SJCRH30 (cell line): ENCODE data around the gene CXCL14. TPM values are rescaled to one million over a fixed set of nuclear protein-coding genes. Genes with fewer than 3 reads are reported as not detected.
A peak's percentile ranks its signal among the peaks of the same experiment; 100 is the strongest.

Experiments used
- DNase-seq, 2 experiments: peaks; one replicate each; pipeline ENCODE4 v3.0.0-alpha.2; 2015 to 2020
- H3K27ac ChIP-seq: fragments of 250-450 bp; sonication (Bioruptor Pico); 2 replicates; pipeline ENCODE4 v1.5.1; 2020; ENCODE audit warnings: mild to moderate bottlenecking, moderate library complexity
- H3K27me3 ChIP-seq: fragments of 250-450 bp; sonication (Bioruptor Pico); 2 replicates; pipeline ENCODE4 v1.5.1; 2020; ENCODE audit warnings: mild to moderate bottlenecking, moderate library complexity
- H3K36me3 ChIP-seq: fragments of 250-450 bp; sonication (Bioruptor Pico); 2 replicates; pipeline ENCODE4 v1.5.1; 2020; ENCODE audit warnings: mild to moderate bottlenecking, moderate library complexity
- H3K4me1 ChIP-seq: fragments of 250-450 bp; sonication (Bioruptor Pico); 2 replicates; pipeline ENCODE4 v1.5.1; 2020; ENCODE audit warnings: mild to moderate bottlenecking, moderate library complexity
- H3K4me3 ChIP-seq: fragments of 250-450 bp; sonication (Bioruptor Pico); 2 replicates; pipeline ENCODE4 v1.5.1; 2020; ENCODE audit warnings: mild to moderate bottlenecking, moderate library complexity
- H3K9me3 ChIP-seq: fragments of 250-450 bp; sonication (Bioruptor Pico); replicated peaks from 2 replicates; pipeline ENCODE4 v1.5.1; 2020; ENCODE audit warnings: mild to moderate bottlenecking, moderate library complexity
- total RNA-seq: library from RNA; depleted of rRNA; stranded (reverse); fragments of >200 nt; shearing (Covaris generic); gene quantifications from 2 replicates; pipeline ENCODE4 v1.2.3, GENCODE V29; 2014; rRNA removed

CXCL14 gene, protein sequence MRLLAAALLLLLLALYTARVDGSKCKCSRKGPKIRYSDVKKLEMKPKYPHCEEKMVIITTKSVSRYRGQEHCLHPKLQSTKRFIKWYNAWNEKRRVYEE
- not detected in 2 replicates for total RNA-seq

DNA sequence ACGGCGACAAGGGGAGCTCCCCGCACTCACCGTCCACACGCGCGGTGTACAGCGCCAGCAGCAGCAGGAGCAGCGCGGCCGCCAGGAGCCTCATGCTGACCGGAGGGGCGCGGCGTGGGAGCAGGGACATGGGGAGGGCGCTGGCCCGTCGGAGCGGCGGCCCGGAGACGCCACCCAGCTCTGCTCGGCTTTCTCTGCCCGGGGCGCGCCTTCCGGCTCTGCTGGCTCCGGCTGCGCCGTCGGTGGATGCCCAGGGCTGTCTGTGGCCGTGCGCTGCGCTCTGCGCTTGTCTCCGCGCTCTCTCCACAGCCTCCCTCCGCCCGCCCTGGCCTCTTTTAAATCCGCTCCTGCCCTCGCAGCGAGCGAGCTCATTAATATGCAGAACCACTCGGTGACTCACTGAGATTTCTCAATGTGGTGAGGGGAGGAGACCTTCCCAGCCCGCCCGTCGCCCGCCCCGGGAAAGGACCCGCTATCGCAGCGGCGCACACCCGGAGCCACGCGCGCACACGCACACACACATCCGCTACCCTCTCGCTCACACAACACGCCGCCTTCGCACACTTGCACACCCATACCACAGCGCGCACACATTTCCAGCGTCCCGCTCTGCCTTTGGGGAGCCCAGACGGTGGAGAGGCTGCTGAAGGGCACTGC lies at the start of gene CXCL14:
TSS of gene CXCL14 (minus strand) at position 307 of the 657 bp plus-strand sequence. CDS start at position 94, 213 bp downstream.
- Histone ChIP-seq H3K27me3 (0 out of 2 replicates have a peak, but pooled peaks cover 4% of the 10 kb centered on the region), H3K27ac (no peak within 1 kb of the TSS), H3K4me3 (no peak within 1 kb of the TSS), H3K36me3 (no peaks in the 10 kb centered on the region), H3K4me1 (no peaks in the 10 kb centered on the region), H3K9me3 (no peaks in the 10 kb centered on the region)
- DNase-seq = no peak

DNA sequence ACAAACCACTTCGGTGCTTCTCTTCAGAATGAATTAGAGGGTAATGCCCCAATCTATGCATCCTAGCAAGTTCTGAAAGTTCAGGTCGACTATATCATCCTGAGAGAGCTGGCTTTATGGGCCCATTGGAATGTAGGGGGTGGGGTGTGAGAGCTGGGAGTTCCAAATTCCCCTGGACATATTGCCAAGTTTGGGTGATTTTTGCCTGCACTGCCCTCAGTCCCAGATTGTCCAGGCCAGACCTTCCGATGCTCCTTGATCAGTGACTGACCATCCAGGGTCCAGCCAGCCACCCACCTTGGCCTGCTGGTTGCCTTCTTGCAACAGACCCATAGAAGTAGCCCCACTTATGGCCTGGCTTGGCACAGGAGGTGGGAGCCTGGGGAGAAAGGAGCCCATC lies 47.8 kb upstream of the CXCL14 start:
- no peaks in the 10 kb centered on the region for H3K9me3 ChIP-seq
- H3K27ac ChIP-seq = peak overlapping the region; percentile 73
- peak; percentile 43 to 51 for DNase-seq
- no peaks in the 10 kb centered on the region for H3K27me3 ChIP-seq
- no peaks in the 10 kb centered on the region for H3K36me3 ChIP-seq
- peaks cover 68% of the 10 kb centered on the region for H3K4me1 ChIP-seq
- H3K4me3 ChIP-seq = no peak overlapping the region

DNA sequence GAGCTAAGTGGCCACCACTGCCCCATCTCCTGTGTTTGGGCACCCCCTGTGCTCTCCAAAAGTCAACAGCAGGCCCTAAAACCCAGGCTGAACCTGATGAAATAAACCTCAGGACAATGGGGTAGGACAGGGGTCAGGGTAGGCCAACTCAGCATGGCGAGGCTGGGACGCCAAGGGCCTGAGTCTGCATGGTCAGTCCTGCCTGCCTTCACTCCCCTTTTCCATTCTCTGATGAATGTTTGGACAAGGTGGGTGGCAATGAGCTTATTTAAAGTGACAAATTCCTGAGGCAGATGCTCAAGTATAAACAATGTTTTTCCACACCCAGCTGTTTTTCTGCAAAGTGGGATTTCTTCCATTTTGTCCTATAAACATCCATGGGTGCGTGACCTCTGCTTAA lies 47.2 kb upstream of the CXCL14 start:
- Histone ChIP-seq H3K9me3 (no peaks in the 10 kb centered on the region), H3K27me3 (no peaks in the 10 kb centered on the region), H3K4me1 (peaks cover 63% of the 10 kb centered on the region), H3K27ac (peak overlapping the region; percentile 73), H3K36me3 (no peaks in the 10 kb centered on the region), H3K4me3 (no peak overlapping the region)
- DNase-seq = peak; percentile 74 to 77

DNA sequence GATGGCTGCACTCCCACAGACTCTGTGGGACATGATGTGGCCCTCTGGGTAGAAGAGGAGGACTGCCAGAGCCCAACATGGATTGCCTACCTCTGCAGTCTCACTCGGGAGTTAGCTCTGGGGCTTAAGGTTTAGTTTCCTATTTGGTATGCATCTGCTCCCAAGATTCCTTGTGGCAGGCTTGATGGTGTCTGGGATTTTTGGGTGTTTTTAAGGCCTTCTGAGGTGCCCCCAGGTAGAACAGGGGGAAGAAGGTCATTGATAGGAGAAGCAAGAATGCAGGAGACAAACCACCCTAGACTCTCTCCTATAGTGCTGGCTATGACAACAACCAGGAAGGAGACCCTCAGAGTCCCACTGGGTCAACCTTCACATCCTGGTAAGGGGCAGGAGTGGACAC lies 46.7 kb upstream of the CXCL14 start:
- H3K4me3 ChIP-seq = no peak overlapping the region
- H3K36me3 ChIP-seq = no peaks in the 10 kb centered on the region
- no peaks in the 10 kb centered on the region for H3K9me3 ChIP-seq
- no peaks in the 10 kb centered on the region for H3K27me3 ChIP-seq
- DNase-seq = no peak
- peaks cover 59% of the 10 kb centered on the region for H3K4me1 ChIP-seq
- H3K27ac ChIP-seq = peak overlapping the region; percentile 73

DNA sequence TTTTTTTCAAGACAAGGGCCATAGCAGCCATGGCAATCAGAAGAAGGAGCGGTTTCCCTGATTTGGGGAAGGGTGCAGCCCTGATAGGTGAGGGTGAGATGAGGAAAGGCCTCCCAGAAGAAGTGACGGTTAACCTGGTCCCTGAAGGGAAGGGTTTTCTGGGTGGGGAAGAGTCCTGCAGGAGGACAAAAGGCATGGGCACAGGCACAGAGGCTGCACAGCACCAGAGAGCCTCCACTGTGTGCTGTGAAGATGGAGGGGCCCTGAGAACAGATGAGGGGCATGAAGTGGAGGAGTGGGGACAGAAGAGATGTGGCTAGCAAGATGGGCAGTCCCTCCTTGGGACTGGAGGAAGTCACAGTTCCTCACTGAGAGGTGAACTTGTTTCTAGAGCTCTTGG lies 46.3 kb upstream of the CXCL14 start:
- no peaks in the 10 kb centered on the region for H3K27me3 ChIP-seq

DNA sequence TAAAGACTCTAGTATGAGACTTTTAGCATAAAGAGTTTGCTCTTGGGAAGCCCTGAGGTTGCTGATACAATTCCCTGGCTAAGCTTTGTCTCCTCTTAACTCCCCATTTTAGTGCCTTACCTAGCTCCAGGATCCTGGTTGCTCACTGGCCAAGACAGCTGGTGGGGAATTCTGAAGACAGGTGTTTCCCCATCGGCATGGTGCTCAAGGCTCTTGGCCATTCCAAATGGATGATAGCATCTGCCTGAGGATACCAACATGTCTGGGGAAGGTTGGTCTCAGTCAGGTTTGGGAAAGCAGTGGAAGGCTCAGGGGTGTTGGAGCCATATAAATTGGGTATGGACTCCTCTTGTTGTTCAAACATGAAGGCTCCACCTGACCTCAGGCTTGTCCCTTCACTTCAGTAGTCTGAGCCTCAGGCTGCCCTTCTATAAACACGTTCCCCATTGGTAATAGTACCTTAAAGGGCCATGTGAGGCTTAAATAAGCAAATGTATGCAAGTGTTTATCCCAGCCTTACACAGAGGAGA lies 44.5 kb upstream of the CXCL14 start:
- Histone ChIP-seq H3K36me3 (no peaks in the 10 kb centered on the region), H3K4me3 (no peak overlapping the region), H3K27me3 (no peaks in the 10 kb centered on the region), H3K9me3 (peaks cover 8% of the 10 kb centered on the region; the same call in 1 of the 2 replicates), H3K27ac (no peak overlapping the region), H3K4me1 (peaks cover 40% of the 10 kb centered on the region)
- DNase-seq = no peak

More for the DNA sequence above, 46.3 kb upstream of the CXCL14 start:
- H3K36me3 ChIP-seq = no peaks in the 10 kb centered on the region
- no peaks in the 10 kb centered on the region for H3K9me3 ChIP-seq
- H3K27ac ChIP-seq = peak overlapping the region; percentile 73; the same call in 1 of the 2 replicates
- no peak for DNase-seq
- peaks cover 58% of the 10 kb centered on the region for H3K4me1 ChIP-seq
- no peak overlapping the region for H3K4me3 ChIP-seq

DNA sequence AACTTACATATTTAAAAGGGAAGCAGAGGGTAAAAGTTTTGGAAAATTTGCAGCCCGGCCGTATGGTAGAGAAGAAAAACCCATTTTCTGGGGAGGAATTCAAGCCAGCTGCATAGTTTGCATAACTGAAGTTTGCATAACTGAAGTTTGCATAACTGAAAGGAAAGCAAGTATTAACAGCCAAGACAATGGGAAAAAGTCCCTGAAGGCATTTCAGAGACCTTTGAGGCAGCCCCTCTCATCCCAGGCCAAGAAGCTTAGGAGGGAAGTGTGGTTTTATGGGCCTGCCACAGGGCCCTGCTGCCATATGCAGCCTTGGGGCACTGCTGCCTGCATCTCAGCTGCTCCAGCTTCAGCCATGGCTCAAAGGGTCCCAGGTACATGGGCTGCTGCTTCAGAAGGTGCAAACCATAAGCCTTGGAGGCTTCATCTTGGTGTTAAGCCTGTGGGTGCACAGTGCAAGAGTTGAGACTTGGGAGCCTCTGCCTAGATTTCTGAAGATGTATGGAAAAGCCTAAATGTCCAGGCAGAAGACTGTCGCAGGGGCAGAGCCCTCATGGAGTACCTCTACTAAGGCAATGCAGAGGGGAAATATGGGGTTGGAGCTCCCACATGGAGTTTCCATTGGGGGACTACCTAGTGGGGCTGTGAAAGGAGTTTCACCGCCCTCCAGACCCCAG lies 36.9 kb upstream of the CXCL14 start:
- Histone ChIP-seq H3K27ac (no peak overlapping the region), H3K4me1 (peaks cover 21% of the 10 kb centered on the region), H3K27me3 (no peaks in the 10 kb centered on the region), H3K9me3 (peaks cover 12% of the 10 kb centered on the region), H3K36me3 (no peaks in the 10 kb centered on the region), H3K4me3 (no peak overlapping the region)
- DNase-seq = no peak

DNA sequence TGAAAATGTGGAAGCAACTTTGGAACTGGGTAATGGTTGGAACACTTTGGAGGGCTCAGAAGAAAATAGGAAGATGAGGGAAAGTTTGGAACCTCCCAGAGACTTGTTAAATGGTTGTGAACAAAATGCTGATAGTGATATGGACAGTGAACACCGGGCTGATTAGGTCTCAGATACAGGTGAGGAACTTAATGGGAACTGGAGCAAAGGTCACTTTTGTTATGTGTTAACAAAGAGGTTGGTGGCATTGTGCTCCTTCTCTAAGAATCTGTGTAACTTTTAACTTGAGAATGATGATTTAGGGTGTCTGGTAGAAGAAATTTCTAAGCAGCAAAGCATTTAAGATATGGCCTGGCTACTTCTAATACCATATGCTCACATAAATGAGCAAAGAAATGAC lies 36.4 kb upstream of the CXCL14 start:
- Histone ChIP-seq H3K27me3 (no peaks in the 10 kb centered on the region), H3K9me3 (peaks cover 12% of the 10 kb centered on the region), H3K4me1 (peaks cover 21% of the 10 kb centered on the region), H3K4me3 (no peak overlapping the region), H3K36me3 (no peaks in the 10 kb centered on the region), H3K27ac (no peak overlapping the region)
- no peak for DNase-seq

DNA sequence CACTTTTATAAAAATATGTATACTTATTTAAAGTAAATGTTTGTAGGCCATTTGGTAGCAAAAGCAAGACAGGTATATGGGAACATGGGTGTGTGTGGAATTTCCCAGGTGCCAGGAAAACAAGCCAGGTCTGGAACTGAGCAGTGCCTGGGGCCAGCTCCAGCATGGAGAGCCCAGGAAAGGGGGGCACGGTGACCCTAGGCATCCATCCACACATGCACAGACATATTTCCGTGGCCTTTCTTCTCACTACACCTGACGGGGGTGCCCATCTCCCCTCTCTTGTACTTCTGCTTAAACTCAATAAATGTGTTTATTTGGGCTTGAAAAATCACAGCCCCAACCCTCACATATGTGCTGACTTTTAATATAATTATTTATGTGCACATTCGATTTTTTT lies 31.2 kb upstream of the CXCL14 start:
- DNase-seq = no peak
- Histone ChIP-seq H3K4me1 (peaks cover 37% of the 10 kb centered on the region), H3K4me3 (no peak overlapping the region), H3K9me3 (no peaks in the 10 kb centered on the region), H3K36me3 (no peaks in the 10 kb centered on the region), H3K27ac (no peak overlapping the region), H3K27me3 (no peaks in the 10 kb centered on the region)

DNA sequence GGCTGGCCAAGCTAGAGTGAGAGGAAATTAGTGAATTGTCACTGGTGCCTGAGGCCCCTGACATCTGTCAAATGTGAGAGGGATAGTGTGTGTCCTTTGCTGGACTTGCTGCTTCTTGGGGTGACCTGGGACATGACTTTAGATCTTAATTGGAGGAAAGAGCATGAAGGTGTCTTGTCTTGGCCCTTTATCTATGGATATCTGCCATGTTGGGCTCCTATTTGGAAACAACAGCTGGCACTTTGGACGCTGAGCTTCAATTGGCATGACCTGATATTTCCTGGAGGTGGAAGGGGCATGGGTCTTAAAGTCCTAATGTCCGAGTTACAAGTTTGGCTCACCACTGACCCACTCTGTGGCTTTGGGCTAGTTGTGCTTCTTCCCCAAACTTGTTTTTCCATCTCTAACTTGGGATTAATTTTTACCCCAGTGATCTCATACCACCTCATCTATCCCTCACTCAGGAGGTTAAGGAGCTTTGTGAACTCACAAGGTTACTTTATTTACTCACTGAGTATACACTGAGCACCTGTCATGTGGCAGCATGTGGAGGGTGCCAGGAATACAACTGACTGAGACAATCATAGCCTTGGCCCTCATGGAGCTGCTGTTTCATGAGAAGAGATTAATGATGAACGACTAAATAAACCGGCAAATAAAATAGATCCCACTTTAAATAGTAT lies 30.1 kb upstream of the CXCL14 start:
- Histone ChIP-seq H3K9me3 (no peaks in the 10 kb centered on the region), H3K27ac (no peak overlapping the region), H3K27me3 (no peaks in the 10 kb centered on the region), H3K36me3 (no peaks in the 10 kb centered on the region), H3K4me3 (no peak overlapping the region), H3K4me1 (peaks cover 37% of the 10 kb centered on the region)
- DNase-seq = no peak

DNA sequence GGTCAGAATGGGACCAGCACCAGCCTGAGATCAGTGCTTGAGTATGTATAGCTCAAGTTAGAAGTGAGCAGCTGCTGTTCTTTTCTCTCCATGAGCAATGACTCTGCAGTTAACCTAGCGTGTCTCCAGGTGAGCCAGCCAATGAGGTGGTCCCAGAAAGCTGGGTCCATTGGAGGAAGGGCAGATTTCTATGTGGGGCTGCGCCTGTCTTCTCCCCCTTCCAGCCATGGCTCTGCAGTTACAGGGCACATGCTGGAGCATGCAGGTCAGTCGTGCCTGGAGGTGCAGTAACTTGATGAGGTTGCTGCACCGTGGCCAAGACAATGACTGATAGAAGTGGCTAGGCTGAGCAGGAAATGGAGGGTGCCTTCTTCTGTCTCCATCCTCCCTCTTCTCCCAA lies 29.6 kb upstream of the CXCL14 start:
- peaks cover 31% of the 10 kb centered on the region for H3K4me1 ChIP-seq
- H3K27ac ChIP-seq = no peak overlapping the region
- no peaks in the 10 kb centered on the region for H3K36me3 ChIP-seq
- DNase-seq = no peak
- no peak overlapping the region for H3K4me3 ChIP-seq
- no peaks in the 10 kb centered on the region for H3K27me3 ChIP-seq
- no peaks in the 10 kb centered on the region for H3K9me3 ChIP-seq

DNA sequence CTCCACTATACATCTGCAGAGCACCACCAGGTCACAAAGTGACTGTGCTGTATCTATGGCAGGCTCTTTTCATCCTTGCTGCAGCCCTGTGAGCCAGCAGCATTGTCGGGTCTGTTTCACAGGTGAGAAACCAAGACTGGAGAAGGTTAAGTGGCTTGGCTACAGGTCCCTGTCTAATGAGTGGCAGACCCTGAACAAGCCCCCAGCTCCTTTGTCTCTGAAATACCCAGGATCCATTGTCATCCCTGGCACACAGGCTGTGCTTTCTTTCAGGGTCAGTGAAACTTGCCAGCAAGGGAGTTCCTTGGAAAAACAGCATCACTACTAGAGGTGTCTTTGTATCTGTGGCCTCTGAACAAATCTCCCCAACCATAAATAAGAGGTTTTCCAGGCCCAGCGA lies 27.6 kb upstream of the CXCL14 start:
- Histone ChIP-seq H3K4me3 (no peak overlapping the region), H3K36me3 (no peaks in the 10 kb centered on the region), H3K4me1 (peaks cover 22% of the 10 kb centered on the region), H3K27ac (no peak overlapping the region), H3K27me3 (no peaks in the 10 kb centered on the region), H3K9me3 (no peaks in the 10 kb centered on the region)
- no peak for DNase-seq

DNA sequence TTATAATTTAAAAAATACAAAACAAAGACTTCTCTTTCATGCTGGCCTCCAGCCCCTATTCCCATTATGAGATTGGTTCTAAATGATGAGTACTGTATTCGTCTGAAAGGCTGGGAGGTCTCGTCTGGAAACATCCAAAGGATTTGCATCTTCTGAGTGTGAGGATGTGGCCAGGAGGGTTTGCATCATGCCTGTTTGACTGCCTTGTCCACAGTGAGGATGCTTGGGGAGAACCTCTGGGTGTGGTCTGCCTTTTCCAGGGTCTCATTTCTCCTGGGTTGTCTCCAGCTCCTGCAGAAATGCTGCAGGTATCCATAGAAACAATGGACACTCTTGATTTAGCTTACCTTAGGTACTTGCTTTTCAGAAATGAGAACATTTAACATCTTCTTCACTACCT lies 26.4 kb upstream of the CXCL14 start:
- H3K4me3 ChIP-seq = no peak overlapping the region
- H3K27ac ChIP-seq = no peak overlapping the region
- H3K9me3 ChIP-seq = no peaks in the 10 kb centered on the region
- no peak for DNase-seq
- H3K27me3 ChIP-seq = no peaks in the 10 kb centered on the region
- H3K4me1 ChIP-seq = peaks cover 22% of the 10 kb centered on the region
- no peaks in the 10 kb centered on the region for H3K36me3 ChIP-seq

DNA sequence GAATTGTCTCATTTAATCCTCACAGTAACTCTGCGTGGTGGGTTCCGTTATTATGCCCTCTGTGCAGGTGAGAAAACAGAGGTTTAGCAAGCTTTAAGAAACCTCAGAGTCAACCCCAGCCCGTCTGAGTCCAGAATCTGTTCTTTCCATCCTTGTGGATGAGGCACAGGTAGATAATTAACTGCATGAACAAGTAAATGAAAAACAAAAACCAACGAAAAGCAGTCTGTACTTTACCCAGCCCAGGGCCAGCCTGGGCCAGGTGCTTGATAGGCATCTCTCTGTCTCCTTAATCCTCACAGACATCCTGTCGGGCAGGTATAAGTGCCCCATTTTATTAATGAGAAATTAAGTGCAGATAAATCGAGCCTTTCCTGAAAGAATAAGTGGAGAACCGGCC lies 25.3 kb upstream of the CXCL14 start:
- no peak for DNase-seq
- H3K27me3 ChIP-seq = no peaks in the 10 kb centered on the region
- H3K4me3 ChIP-seq = no peak overlapping the region

More for the DNA sequence above, 25.3 kb upstream of the CXCL14 start:
- no peaks in the 10 kb centered on the region for H3K9me3 ChIP-seq
- H3K4me1 ChIP-seq = peaks cover 15% of the 10 kb centered on the region
- no peaks in the 10 kb centered on the region for H3K36me3 ChIP-seq
- H3K27ac ChIP-seq = no peak overlapping the region
